Erythroblast (primary cell): ENCODE data around the gene AMIGO2.

ENCODE experiments used
- GATA1 ChIP-seq: IDR thresholded peaks from 2 replicates; pipeline ENCODE4 v1.6.1; 2011; ENCODE audit warnings: low read depth, mild to moderate bottlenecking, control low read depth, low read length, moderate library complexity
- POLR2A ChIP-seq: IDR thresholded peaks from 2 replicates; pipeline ENCODE4 v1.6.1; 2011; ENCODE audit warnings: mild to moderate bottlenecking, low read length

- TF ChIP-seq POLR2A (no peak), GATA1 (no peak)
Observed at GRCh38 chr12:47079468-47079980, at the start of gene AMIGO2, which contains the start of gene PCED1B.
